Cardiac muscle cell (in vitro differentiated cells and primary cell): ENCODE measurements around the gene KANSL2. TPM values are rescaled to one million over a fixed set of nuclear protein-coding genes. Genes with fewer than 3 reads are reported as not detected.

Experiments
- DNase-seq, 2 donors: peaks; one replicate each; pipeline versions ENCODE4 v3.0.0 to v3.0.0-alpha.2; 2010 to 2017; ENCODE audit warnings: low read depth in 1 of 2, low spot score in 1 of 2
- H3K27ac ChIP-seq: fragments of 200-600 bp; sonication (generic); 2 replicates; pipeline ENCODE4 v1.5.1; 2016
- H3K27me3 ChIP-seq: fragments of 200-600 bp; sonication (generic); 2 replicates; pipeline ENCODE4 v1.6.0; 2016; ENCODE audit warnings: control low read depth
- H3K36me3 ChIP-seq: fragments of 200-600 bp; sonication (generic); 2 replicates; pipeline ENCODE4 v1.5.1; 2016; ENCODE audit warnings: control low read depth
- H3K4me1 ChIP-seq: fragments of 200-600 bp; sonication (generic); 2 replicates; pipeline ENCODE4 v1.8.1; 2017; ENCODE audit warnings: low read depth, mild to moderate bottlenecking, mixed run types
- H3K4me3 ChIP-seq: fragments of 200-600 bp; sonication (generic); 2 replicates; pipeline ENCODE4 v1.5.1; 2016; ENCODE audit warnings: mild to moderate bottlenecking
- H3K9me3 ChIP-seq: fragments of 200-600 bp; sonication (generic); 2 replicates; pipeline ENCODE4 v1.5.1; 2017; ENCODE audit warnings: low read depth, mild to moderate bottlenecking, control low read depth
- CTCF ChIP-seq: IDR thresholded peaks from 2 replicates; pipeline ENCODE4 v1.5.1; 2012; ENCODE audit warnings: low read depth, mild to moderate bottlenecking, low read length
- polyA plus RNA-seq: library from polyadenylated mRNA; unstranded; fragments of >200 nt; fragmentation: Nextera tagmentation; extraction: Ambion mirVana; gene quantifications from 2 replicates; pipeline ENCODE4 v1.2.1, GENCODE V29; 2016
- total RNA-seq: library from RNA; depleted of rRNA; stranded (reverse); fragments of >200 nt; gene quantifications from 2 replicates; pipeline ENCODE4 v1.2.3, GENCODE V29; 2016

KANSL2 gene
- total and polyA plus RNA-seq, 2 experiments from 2014 or later: 34.5 to 40.8 TPM

GRCh38 chr12:48693572-48693971 lies 11.5 kb upstream of the KANSL2 start:
- H3K27ac ChIP-seq: no peak overlapping the region
- H3K9me3 ChIP-seq: no peaks in the 10 kb centered on the region
- H3K4me3 ChIP-seq: no peak overlapping the region
- H3K27me3 ChIP-seq: no peaks in the 10 kb centered on the region
- peaks cover 42% of the 10 kb centered on the region for H3K36me3 ChIP-seq
- no peak for DNase-seq
- no peak for TF ChIP-seq CTCF
- peaks cover 20% of the 10 kb centered on the region for H3K4me1 ChIP-seq

- peaks cover 20% of the 10 kb centered on the region for H3K4me1 ChIP-seq
- H3K36me3 ChIP-seq: peaks cover 35% of the 10 kb centered on the region
- H3K27me3 ChIP-seq: no peaks in the 10 kb centered on the region
- H3K4me3 ChIP-seq: no peak overlapping the region
- peak overlapping the region; percentile 37 for H3K27ac ChIP-seq
- H3K9me3 ChIP-seq: no peaks in the 10 kb centered on the region
- no peak for DNase-seq
- TF ChIP-seq CTCF: no peak
These were observed 9.9 kb upstream of the KANSL2 start for GRCh38 chr12:48691826-48692487.

GRCh38 chr12:48690990-48691389 lies 9.0 kb upstream of the KANSL2 start:
- H3K4me3 ChIP-seq: no peak overlapping the region
- peak in 1 of 2 donors; percentile 22 for DNase-seq
- peaks cover 20% of the 10 kb centered on the region for H3K4me1 ChIP-seq
- no peak for TF ChIP-seq CTCF
- peaks cover 35% of the 10 kb centered on the region for H3K36me3 ChIP-seq
- H3K27ac ChIP-seq: no peak overlapping the region
- H3K27me3 ChIP-seq: no peaks in the 10 kb centered on the region
- no peaks in the 10 kb centered on the region for H3K9me3 ChIP-seq

GRCh38 chr12:48690436-48690835 lies 8.4 kb upstream of the KANSL2 start:
- no peak for DNase-seq
- Histone ChIP-seq H3K36me3 (peaks cover 30% of the 10 kb centered on the region), H3K27ac (no peak overlapping the region)

GRCh38 chr12:48688836-48689235 lies 6.8 kb upstream of the KANSL2 start:
- H3K9me3 ChIP-seq: no peaks in the 10 kb centered on the region
- H3K4me1 ChIP-seq: peaks cover 20% of the 10 kb centered on the region
- DNase-seq: peak in 1 of 2 donors; percentile 31
- H3K36me3 ChIP-seq: peaks cover 16% of the 10 kb centered on the region
- H3K27ac ChIP-seq: no peak overlapping the region
- no peak for TF ChIP-seq CTCF
- H3K27me3 ChIP-seq: no peaks in the 10 kb centered on the region
- H3K4me3 ChIP-seq: no peak overlapping the region

More at GRCh38 chr12:48690436-48690835, 8.4 kb upstream of the KANSL2 start:
- TF ChIP-seq CTCF: no peak
- Histone ChIP-seq H3K4me3 (no peak overlapping the region), H3K27me3 (no peaks in the 10 kb centered on the region), H3K4me1 (peaks cover 20% of the 10 kb centered on the region), H3K9me3 (no peaks in the 10 kb centered on the region)
